WERI-Rb-1 (cell line): ENCODE results near the gene NSG2.

ENCODE experiments used
- DNase-seq: peaks from one replicate; pipeline ENCODE4 v3.0.0-alpha.2; 2020
- H3K27ac ChIP-seq: fragments of 250-450 bp; sonication (Bioruptor Pico); 2 replicates; pipeline ENCODE4 v1.5.1; 2020; ENCODE audit warnings: mild to moderate bottlenecking, moderate library complexity
- H3K27me3 ChIP-seq: fragments of 250-450 bp; sonication (Bioruptor Pico); 2 replicates; pipeline ENCODE4 v1.5.1; 2021; ENCODE audit warnings: mild to moderate bottlenecking, low read depth, moderate library complexity; ENCODE audit not compliant: insufficient read depth, severe bottlenecking
- H3K36me3 ChIP-seq: fragments of 250-450 bp; sonication (Bioruptor Pico); 2 replicates; pipeline ENCODE4 v1.5.1; 2020; ENCODE audit warnings: mild to moderate bottlenecking, moderate library complexity
- H3K4me3 ChIP-seq: 2 replicates; pipeline ENCODE4 v1.5.1; 2011; ENCODE audit warnings: low read depth, mild to moderate bottlenecking, control low read depth, low read length
- H3K9me3 ChIP-seq: fragments of 250-450 bp; sonication (Bioruptor Pico); 2 replicates; pipeline ENCODE4 v1.5.1; 2021; ENCODE audit warnings: mild to moderate bottlenecking, moderate library complexity; ENCODE audit not compliant: severe bottlenecking
- TF ChIP-seq, protein P1 (sequence below): IDR thresholded peaks from 2 replicates; pipeline ENCODE4 v1.5.1; 2011; ENCODE audit warnings: low read depth, mild to moderate bottlenecking, control low read depth, inconsistent platforms, low read length

The NSG2 gene

DNA sequence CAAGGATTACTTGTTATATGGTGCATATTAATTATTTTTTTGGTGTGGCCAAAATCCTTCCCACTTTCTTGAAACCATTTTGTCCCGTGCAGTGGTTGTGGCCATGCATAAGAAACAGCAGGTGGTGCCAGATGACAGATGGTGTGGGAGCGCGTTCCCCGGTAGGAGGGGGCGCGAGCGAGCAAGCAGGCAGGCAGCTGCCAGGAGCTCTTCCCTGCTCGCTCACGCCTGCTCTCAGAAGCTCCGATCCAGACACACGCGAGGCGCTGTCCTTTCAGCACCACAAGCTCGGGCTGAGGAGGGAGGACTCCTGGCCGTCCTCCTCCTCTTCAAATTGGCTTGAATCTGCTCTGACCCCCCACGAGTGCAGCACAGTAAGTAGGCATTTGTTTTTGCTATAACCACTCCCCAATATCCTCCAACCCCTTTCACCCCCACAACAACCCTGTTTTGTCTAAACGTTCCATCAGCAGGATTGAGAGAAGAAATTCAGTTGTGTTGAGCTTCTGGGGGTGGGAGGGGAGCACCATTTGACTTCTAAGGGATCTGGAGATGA, at the start of gene NSG2:
NSG2 (plus strand) TSS at position 237 of the 556 bp plus-strand sequence. CDS start 1,050 bp downstream, outside the sequence.
- H3K9me3 ChIP-seq: no peaks in the 10 kb centered on the region
- DNase-seq: peak; percentile 87
- TF ChIP-seq, protein P1, sequence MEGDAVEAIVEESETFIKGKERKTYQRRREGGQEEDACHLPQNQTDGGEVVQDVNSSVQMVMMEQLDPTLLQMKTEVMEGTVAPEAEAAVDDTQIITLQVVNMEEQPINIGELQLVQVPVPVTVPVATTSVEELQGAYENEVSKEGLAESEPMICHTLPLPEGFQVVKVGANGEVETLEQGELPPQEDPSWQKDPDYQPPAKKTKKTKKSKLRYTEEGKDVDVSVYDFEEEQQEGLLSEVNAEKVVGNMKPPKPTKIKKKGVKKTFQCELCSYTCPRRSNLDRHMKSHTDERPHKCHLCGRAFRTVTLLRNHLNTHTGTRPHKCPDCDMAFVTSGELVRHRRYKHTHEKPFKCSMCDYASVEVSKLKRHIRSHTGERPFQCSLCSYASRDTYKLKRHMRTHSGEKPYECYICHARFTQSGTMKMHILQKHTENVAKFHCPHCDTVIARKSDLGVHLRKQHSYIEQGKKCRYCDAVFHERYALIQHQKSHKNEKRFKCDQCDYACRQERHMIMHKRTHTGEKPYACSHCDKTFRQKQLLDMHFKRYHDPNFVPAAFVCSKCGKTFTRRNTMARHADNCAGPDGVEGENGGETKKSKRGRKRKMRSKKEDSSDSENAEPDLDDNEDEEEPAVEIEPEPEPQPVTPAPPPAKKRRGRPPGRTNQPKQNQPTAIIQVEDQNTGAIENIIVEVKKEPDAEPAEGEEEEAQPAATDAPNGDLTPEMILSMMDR: peak; percentile 93
- peaks cover 27% of the 10 kb centered on the region for H3K27me3 ChIP-seq
- no peaks in the 10 kb centered on the region for H3K36me3 ChIP-seq
- H3K4me3 ChIP-seq: peak within 1 kb of the TSS; percentile 33
- H3K27ac ChIP-seq: no peak within 1 kb of the TSS

DNA sequence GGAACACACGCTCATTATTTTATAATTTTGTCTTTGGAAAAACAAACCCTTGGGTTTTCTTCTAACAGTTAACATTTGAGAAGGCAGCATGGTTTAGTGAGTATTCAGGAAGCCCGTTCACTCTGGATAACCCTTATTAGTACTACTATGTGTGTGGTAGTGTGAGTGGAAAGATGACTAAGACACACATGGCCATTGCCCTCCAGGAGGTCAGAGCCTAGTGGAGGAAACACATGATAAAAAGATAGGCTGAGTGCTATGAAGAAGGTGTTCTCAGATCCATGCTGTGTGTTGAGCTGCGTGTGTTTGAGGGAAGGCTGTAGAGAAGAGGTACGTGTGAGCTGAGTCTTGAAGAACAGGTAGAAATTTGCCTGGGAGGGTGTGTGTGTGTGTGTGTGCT, 48.2 kb upstream of the NSG2 start:
- H3K27ac ChIP-seq: no peak overlapping the region
- no peaks in the 10 kb centered on the region for H3K9me3 ChIP-seq
- DNase-seq: no peak
- peaks cover 25% of the 10 kb centered on the region for H3K27me3 ChIP-seq
- TF ChIP-seq, protein P1: no peak
- H3K36me3 ChIP-seq: no peaks in the 10 kb centered on the region
- H3K4me3 ChIP-seq: no peak overlapping the region

DNA sequence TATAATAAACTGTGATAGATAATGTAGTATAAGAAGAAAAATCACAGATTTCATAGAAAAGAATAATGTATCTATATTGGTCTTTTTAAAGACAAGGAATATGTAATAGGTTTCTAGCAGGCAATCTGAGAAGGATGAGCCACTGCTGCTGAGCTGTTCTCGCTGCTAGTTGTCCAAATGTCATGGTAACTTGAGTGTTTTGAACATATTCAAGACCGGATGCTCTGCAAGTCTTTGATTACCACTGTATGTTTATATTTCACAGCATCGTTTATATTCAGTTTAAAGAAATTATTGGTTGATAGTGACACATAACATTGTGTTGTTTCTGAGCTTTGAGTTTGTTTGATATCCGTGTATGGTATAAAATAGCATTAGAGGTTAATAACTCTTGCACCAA, 47.0 kb upstream of the NSG2 start:
- Histone ChIP-seq H3K27ac (no peak overlapping the region), H3K27me3 (peaks cover 21% of the 10 kb centered on the region), H3K36me3 (no peaks in the 10 kb centered on the region), H3K9me3 (no peaks in the 10 kb centered on the region), H3K4me3 (no peak overlapping the region)
- DNase-seq: no peak
- TF ChIP-seq, protein P1: no peak

DNA sequence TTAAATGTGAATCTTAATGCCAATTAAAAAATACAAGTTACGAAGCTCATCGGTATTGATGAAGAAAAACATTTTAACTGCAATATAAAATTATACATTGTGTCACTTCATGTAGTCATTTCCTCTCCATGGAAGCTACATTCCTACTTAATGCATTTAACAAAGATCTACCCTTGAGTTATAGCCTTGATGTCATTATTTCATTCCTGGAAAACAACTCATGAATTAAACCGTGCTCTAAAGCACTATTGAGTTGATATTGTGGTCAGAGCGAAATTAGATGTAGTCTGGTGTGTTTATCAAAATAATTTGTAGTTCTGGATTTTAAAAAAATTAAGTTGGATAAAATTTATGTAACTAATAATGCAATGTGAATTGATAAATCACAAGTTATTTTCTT, 45.4 kb upstream of the NSG2 start:
- no peak overlapping the region for H3K4me3 ChIP-seq
- H3K9me3 ChIP-seq: no peaks in the 10 kb centered on the region
- DNase-seq: no peak
- TF ChIP-seq, protein P1: no peak
- no peaks in the 10 kb centered on the region for H3K36me3 ChIP-seq
- peaks cover 21% of the 10 kb centered on the region for H3K27me3 ChIP-seq
- H3K27ac ChIP-seq: no peak overlapping the region

DNA sequence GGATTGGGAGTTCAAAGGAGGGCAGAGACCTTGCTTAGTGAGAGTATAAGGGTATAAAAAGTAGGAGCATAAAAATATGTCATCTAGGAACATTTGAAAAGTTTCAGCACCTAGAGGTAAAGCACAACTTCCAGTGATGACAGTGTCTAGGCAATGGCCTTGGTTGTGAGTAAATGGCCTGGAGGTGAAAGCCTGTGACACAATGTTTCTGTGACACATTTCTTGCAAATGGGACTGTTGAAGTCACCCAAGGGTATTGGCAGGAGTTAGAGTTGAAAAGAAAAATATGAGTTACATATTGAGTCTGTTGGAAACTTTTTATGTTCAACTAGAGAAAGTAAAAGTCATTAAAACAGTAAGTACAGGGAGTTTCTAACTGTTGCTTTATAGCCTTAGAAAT, 41.7 kb upstream of the NSG2 start:
- H3K9me3 ChIP-seq: no peaks in the 10 kb centered on the region
- H3K4me3 ChIP-seq: no peak overlapping the region
- H3K27me3 ChIP-seq: peaks cover 23% of the 10 kb centered on the region
- H3K27ac ChIP-seq: no peak overlapping the region
- no peak for DNase-seq
- H3K36me3 ChIP-seq: no peaks in the 10 kb centered on the region
- TF ChIP-seq, protein P1: no peak

DNA sequence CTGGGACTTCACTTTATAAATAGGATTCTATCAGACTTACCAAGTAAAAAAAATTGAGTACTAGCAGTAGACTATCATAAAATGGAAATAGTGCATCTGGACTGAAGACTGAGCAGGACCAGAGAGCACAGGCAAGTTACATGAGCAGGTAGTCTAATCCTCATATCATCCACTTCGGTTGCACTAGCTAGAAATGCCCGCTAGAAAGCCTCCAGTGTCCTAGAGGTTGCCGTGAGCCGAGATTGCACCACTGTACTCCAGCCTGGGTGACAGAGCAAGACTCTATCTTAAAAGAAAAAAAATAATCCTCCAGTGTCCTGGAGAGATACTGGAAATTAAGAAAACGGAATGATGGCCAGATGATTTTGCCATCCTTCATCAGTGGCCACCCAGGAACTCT, 36.6 kb upstream of the NSG2 start:
- TF ChIP-seq, protein P1: no peak
- Histone ChIP-seq H3K9me3 (no peaks in the 10 kb centered on the region), H3K27ac (no peak overlapping the region), H3K27me3 (peaks cover 38% of the 10 kb centered on the region), H3K4me3 (no peak overlapping the region), H3K36me3 (no peaks in the 10 kb centered on the region)
- no peak for DNase-seq
